A673 (cell line): ENCODE results near the gene DIP2C. TPM values are rescaled to one million over a fixed set of nuclear protein-coding genes. Genes with fewer than 3 reads are reported as not detected.

Source experiments
- BruUV-seq: library from RNA; stranded (reverse); fragments of 400-500 nt; replicated peaks from 2 replicates; lab custom pipeline; 2021; lab: Mats Ljungman, UMichigan
- CTCF ChIA-PET: fragments of 300-600 bp; sonication (Branson Sonifier 250); formaldehyde crosslinking; loops from one replicate; lab custom pipeline; 2022; ENCODE audit warnings: antibody characterized with exemption; lab: Charles Lee
- POLR2A ChIA-PET: fragments of 300-600 bp; sonication (Branson Sonifier 250); formaldehyde crosslinking; loops from one replicate; lab custom pipeline; 2022; ENCODE audit warnings: antibody characterized with exemption; ENCODE audit not compliant: low non-redundant PET; lab: Charles Lee
- DNase-seq: peaks from one replicate; pipeline ENCODE4 v3.0.0-alpha.2; 2015; ENCODE audit warnings: low spot score
- H3K27ac ChIP-seq: fragments of 200-600 bp; sonication (generic); 2 replicates; pipeline ENCODE4 v1.5.1; 2016; ENCODE audit warnings: mixed run types, low read depth, mild to moderate bottlenecking, mixed read lengths, antibody characterized with exemption, low read length; ENCODE audit not compliant: poor library complexity, severe bottlenecking
- H3K27me3 ChIP-seq: fragments of 200-600 bp; sonication (generic); replicated peaks from 2 replicates; pipeline ENCODE4 v1.6.1; 2017; ENCODE audit warnings: mixed run types, low read depth, mild to moderate bottlenecking, mixed read lengths, antibody characterized with exemption, low read length; ENCODE audit not compliant: insufficient read depth, poor library complexity
- H3K36me3 ChIP-seq: fragments of 200-600 bp; sonication (generic); 2 replicates; pipeline ENCODE4 v1.6.1; 2016; ENCODE audit warnings: mixed run types, mild to moderate bottlenecking, mixed read lengths, antibody characterized with exemption, low read length; ENCODE audit not compliant: insufficient read depth, poor library complexity, severe bottlenecking
- H3K4me1 ChIP-seq: fragments of 200-600 bp; sonication (generic); 2 replicates; pipeline ENCODE4 v1.6.1; 2017; ENCODE audit warnings: mixed run types, mild to moderate bottlenecking, mixed read lengths, antibody characterized with exemption, low read length; ENCODE audit not compliant: insufficient read depth, poor library complexity, severe bottlenecking
- H3K4me3 ChIP-seq: fragments of 200-600 bp; sonication (generic); 2 replicates; pipeline ENCODE4 v1.5.1; 2016; ENCODE audit warnings: low read depth, mixed run types, mild to moderate bottlenecking, mixed read lengths, low read length; ENCODE audit not compliant: poor library complexity, severe bottlenecking
- H3K9me3 ChIP-seq: fragments of 200-600 bp; sonication (generic); 2 replicates; pipeline ENCODE4 v1.6.1; 2016; ENCODE audit warnings: mixed run types, low read depth, mild to moderate bottlenecking, mixed read lengths, antibody characterized with exemption, low read length; ENCODE audit not compliant: poor library complexity, severe bottlenecking
- CTCF ChIP-seq: fragments of 300-800, 200-600 bp; sonication (generic); conservative IDR thresholded peaks from 2 replicates; pipeline ENCODE4 v1.5.1; 2017; ENCODE audit warnings: low read depth, mild to moderate bottlenecking, antibody characterized with exemption, low read length, moderate library complexity, mixed read lengths
- EZH2 ChIP-seq: fragments of 200-600 bp; sonication (generic); IDR thresholded peaks from 2 replicates; pipeline ENCODE4 v1.6.1; 2017; ENCODE audit warnings: borderline replicate concordance, low read depth, mild to moderate bottlenecking, mixed read lengths, antibody characterized with exemption, low read length; ENCODE audit not compliant: poor library complexity, severe bottlenecking
- intact Hi-C: fragments of 100-400 bp; cut with micrococcal nuclease; formaldehyde crosslinking; loops from one replicate; pipeline ENCODE4 v1.10.0; 2022; ENCODE audit not compliant: unreplicated experiment
- total RNA-seq: library from RNA; stranded (reverse); gene quantifications from 2 replicates; pipeline ENCODE4 v1.2.3, GENCODE V29; 2021

DIP2C gene
- total RNA-seq, 1 experiment from 2014 or later, result 13.2 TPM

- H3K36me3 ChIP-seq, result no peaks in the 10 kb centered on the region
- peaks cover 7% of the 10 kb centered on the region for H3K4me1 ChIP-seq
- intact Hi-C loops, result no loop called here
- DNase-seq, result no peak
- H3K4me3 ChIP-seq, result no peak overlapping the region
- TF ChIP-seq CTCF (no peak), EZH2 (no peak)
- no TSS peak for BruUV-seq
- H3K9me3 ChIP-seq, result no peaks in the 10 kb centered on the region
- no peaks in the 10 kb centered on the region for H3K27me3 ChIP-seq
- H3K27ac ChIP-seq, result no peak overlapping the region
- ChIA-PET CTCF (no interaction called here), POLR2A (no interaction called here)
Observed at GRCh38 chr10:299969-300368, 389.5 kb downstream of the DIP2C start.

- CTCF ChIA-PET, result no interaction called here
- no peak for DNase-seq
- Histone ChIP-seq H3K4me3 (no peak overlapping the region), H3K36me3 (no peaks in the 10 kb centered on the region), H3K4me1 (peaks cover 7% of the 10 kb centered on the region), H3K27me3 (no peaks in the 10 kb centered on the region), H3K27ac (no peak overlapping the region), H3K9me3 (no peaks in the 10 kb centered on the region)
- no TSS peak for BruUV-seq
- TF ChIP-seq EZH2, result no peak
- TF ChIP-seq CTCF, result no peak
- intact Hi-C loops, result no loop called here
- POLR2A ChIA-PET, result no interaction called here
Observed at GRCh38 chr10:299512-299911, 390.0 kb downstream of the DIP2C start.

- POLR2A ChIA-PET, result no interaction called here
- intact Hi-C loops, result no loop called here
- BruUV-seq, result no TSS peak
- Histone ChIP-seq H3K4me1 (peaks cover 7% of the 10 kb centered on the region), H3K4me3 (no peak overlapping the region), H3K9me3 (no peaks in the 10 kb centered on the region), H3K27me3 (no peaks in the 10 kb centered on the region), H3K36me3 (no peaks in the 10 kb centered on the region), H3K27ac (no peak overlapping the region)
- DNase-seq, result no peak
- TF ChIP-seq EZH2, result no peak
- TF ChIP-seq CTCF, result no peak
- CTCF ChIA-PET, result no interaction called here
Observed at GRCh38 chr10:298033-298432, 391.4 kb downstream of the DIP2C start.
